WTC11 (cell line): ENCODE results near the gene HOXB8. TPM values are rescaled to one million over a fixed set of nuclear protein-coding genes. Genes with fewer than 3 reads are reported as not detected.
A peak's percentile ranks its signal among the peaks of the same experiment; 100 is the strongest.

ENCODE experiments used
- ATAC-seq: fragments of 200-7000 bp; cut with Tn5 transposase; 2 replicates; pipeline ENCODE4 v1.10.0; 2021; ENCODE audit warnings: mild to moderate bottlenecking, moderate library complexity
- CTCF ChIA-PET: fragments of 300-600 bp; sonication (Branson Sonifier 250); formaldehyde crosslinking; loops from one replicate; lab custom pipeline; 2021; ENCODE audit warnings: antibody characterized with exemption; lab: Charles Lee
- POLR2A ChIA-PET: fragments of 350-600 bp; sonication (Branson Sonifier 250); formaldehyde crosslinking; loops from one replicate; lab custom pipeline; 2021; ENCODE audit warnings: antibody characterized with exemption; lab: Charles Lee
- DNase-seq: peaks from one replicate; pipeline ENCODE4 v3.0.0; 2021; ENCODE audit warnings: low spot score
- H3K27ac Mint-ChIP-seq: 2 replicates; pipeline ENCODE4 v1.8.0; 2021; ENCODE audit warnings: mixed read lengths
- H3K27me3 Mint-ChIP-seq: 2 replicates; pipeline ENCODE4 v1.8.0; 2021; ENCODE audit warnings: low read depth, mild to moderate bottlenecking, moderate library complexity, mixed read lengths
- H3K36me3 Mint-ChIP-seq: 2 replicates; pipeline ENCODE4 v1.8.0; 2021; ENCODE audit warnings: mixed read lengths
- H3K4me1 Mint-ChIP-seq: 2 replicates; pipeline ENCODE4 v1.8.0; 2022; ENCODE audit warnings: mixed read lengths
- H3K4me3 Mint-ChIP-seq: 2 replicates; pipeline ENCODE4 v1.8.0; 2021; ENCODE audit warnings: mild to moderate bottlenecking, moderate library complexity, mixed read lengths
- H3K9me3 Mint-ChIP-seq: 2 replicates; pipeline ENCODE4 v1.8.0; 2021; ENCODE audit warnings: mixed read lengths
- ARID4B ChIP-seq: sonication (generic); formaldehyde crosslinking; IDR thresholded peaks from 2 replicates; pipeline ENCODE4 v1.8.0; 2023; ENCODE audit warnings: missing genetic modification reagents, mild to moderate bottlenecking, borderline replicate concordance
- CDX4 ChIP-seq: fragments of 250-450 bp; sonication (Bioruptor Pico); IDR thresholded peaks from 2 replicates; pipeline ENCODE4 v1.9.0; 2021; ENCODE audit warnings: moderate library complexity, mild to moderate bottlenecking, inconsistent platforms, borderline replicate concordance
- CREB1 ChIP-seq: sonication (generic); formaldehyde crosslinking; IDR thresholded peaks from 2 replicates; pipeline ENCODE4 v1.8.0; 2023; ENCODE audit warnings: mild to moderate bottlenecking, missing genetic modification reagents
- ESRRA ChIP-seq: sonication (generic); formaldehyde crosslinking; IDR thresholded peaks from 2 replicates; pipeline ENCODE4 v1.8.1; 2022; ENCODE audit warnings: mild to moderate bottlenecking, missing genetic modification reagents, borderline replicate concordance
- KAT7 ChIP-seq: sonication (generic); formaldehyde crosslinking; IDR thresholded peaks from 2 replicates; pipeline ENCODE4 v1.8.1; 2023; ENCODE audit warnings: missing genetic modification reagents, mild to moderate bottlenecking, borderline replicate concordance
- MXD4 ChIP-seq: fragments of 250-450 bp; sonication (Bioruptor Pico); IDR thresholded peaks from 2 replicates; pipeline ENCODE4 v1.8.0; 2021; ENCODE audit warnings: mild to moderate bottlenecking, moderate library complexity, borderline replicate concordance
- NR2C2 ChIP-seq: sonication (generic); formaldehyde crosslinking; IDR thresholded peaks from 2 replicates; pipeline ENCODE4 v1.8.0; 2022; ENCODE audit warnings: mild to moderate bottlenecking, missing genetic modification reagents
- RELA ChIP-seq: sonication (generic); formaldehyde crosslinking; IDR thresholded peaks from 2 replicates; pipeline ENCODE4 v1.8.1; 2022; ENCODE audit warnings: missing genetic modification reagents, mild to moderate bottlenecking, borderline replicate concordance
- RORB ChIP-seq: fragments of 250-450 bp; sonication (Bioruptor Pico); IDR thresholded peaks from 2 replicates; pipeline ENCODE4 v1.9.0; 2021; ENCODE audit warnings: mild to moderate bottlenecking
- SMAD4 ChIP-seq: sonication (generic); formaldehyde crosslinking; IDR thresholded peaks from 2 replicates; pipeline ENCODE4 v1.8.0; 2022; ENCODE audit warnings: mild to moderate bottlenecking, missing genetic modification reagents
- SOX15 ChIP-seq: fragments of 250-450 bp; sonication (Bioruptor Pico); IDR thresholded peaks from 2 replicates; pipeline ENCODE4 v1.9.0; 2021; ENCODE audit warnings: mild to moderate bottlenecking
- TP53 ChIP-seq: sonication (generic); formaldehyde crosslinking; IDR thresholded peaks from 2 replicates; pipeline ENCODE4 v1.8.1; 2023; ENCODE audit warnings: mild to moderate bottlenecking, missing genetic modification reagents
- USF2 ChIP-seq: sonication (generic); formaldehyde crosslinking; IDR thresholded peaks from 2 replicates; pipeline ENCODE4 v1.8.1; 2023; ENCODE audit warnings: mild to moderate bottlenecking, missing genetic modification reagents, moderate library complexity
- ZNF121 ChIP-seq: sonication (generic); formaldehyde crosslinking; IDR thresholded peaks from 2 replicates; pipeline ENCODE4 v1.8.0; 2023; ENCODE audit warnings: missing genetic modification reagents
- ZNF138 ChIP-seq: sonication (generic); formaldehyde crosslinking; conservative IDR thresholded peaks from 2 replicates; pipeline ENCODE4 v1.8.1; 2022; ENCODE audit warnings: mild to moderate bottlenecking, moderate library complexity, missing genetic modification reagents
- total RNA-seq: library from RNA; stranded (reverse); gene quantifications from 3 replicates; pipeline ENCODE4 v1.2.3, GENCODE V29; 2021
- TF ChIP-seq, protein P1 (sequence below): fragments of 250-450 bp; sonication (Bioruptor Pico); IDR thresholded peaks from 2 replicates; pipeline ENCODE4 v1.8.0; 2021; ENCODE audit warnings: mild to moderate bottlenecking
- TF ChIP-seq, protein P2 (sequence below): sonication (generic); formaldehyde crosslinking; IDR thresholded peaks from 2 replicates; pipeline ENCODE4 v1.8.0; 2022; ENCODE audit warnings: mild to moderate bottlenecking, missing genetic modification reagents
- TF ChIP-seq, protein P3 (sequence below): fragments of 250-450 bp; sonication (Bioruptor Pico); conservative IDR thresholded peaks from 2 replicates; pipeline ENCODE4 v1.9.0; 2021; ENCODE audit warnings: mild to moderate bottlenecking
- TF ChIP-seq, protein P4 (sequence below): sonication (generic); formaldehyde crosslinking; IDR thresholded peaks from 2 replicates; pipeline ENCODE4 v1.8.1; 2022; ENCODE audit warnings: mild to moderate bottlenecking, missing genetic modification reagents, moderate library complexity, borderline replicate concordance
- TF ChIP-seq, protein P5 (sequence below): sonication (generic); formaldehyde crosslinking; IDR thresholded peaks from 2 replicates; pipeline ENCODE4 v1.8.1; 2023; ENCODE audit warnings: mild to moderate bottlenecking, missing genetic modification reagents

Gene HOXB8
- total RNA-seq, 1 experiment from 2014 or later, result not detected

DNA sequence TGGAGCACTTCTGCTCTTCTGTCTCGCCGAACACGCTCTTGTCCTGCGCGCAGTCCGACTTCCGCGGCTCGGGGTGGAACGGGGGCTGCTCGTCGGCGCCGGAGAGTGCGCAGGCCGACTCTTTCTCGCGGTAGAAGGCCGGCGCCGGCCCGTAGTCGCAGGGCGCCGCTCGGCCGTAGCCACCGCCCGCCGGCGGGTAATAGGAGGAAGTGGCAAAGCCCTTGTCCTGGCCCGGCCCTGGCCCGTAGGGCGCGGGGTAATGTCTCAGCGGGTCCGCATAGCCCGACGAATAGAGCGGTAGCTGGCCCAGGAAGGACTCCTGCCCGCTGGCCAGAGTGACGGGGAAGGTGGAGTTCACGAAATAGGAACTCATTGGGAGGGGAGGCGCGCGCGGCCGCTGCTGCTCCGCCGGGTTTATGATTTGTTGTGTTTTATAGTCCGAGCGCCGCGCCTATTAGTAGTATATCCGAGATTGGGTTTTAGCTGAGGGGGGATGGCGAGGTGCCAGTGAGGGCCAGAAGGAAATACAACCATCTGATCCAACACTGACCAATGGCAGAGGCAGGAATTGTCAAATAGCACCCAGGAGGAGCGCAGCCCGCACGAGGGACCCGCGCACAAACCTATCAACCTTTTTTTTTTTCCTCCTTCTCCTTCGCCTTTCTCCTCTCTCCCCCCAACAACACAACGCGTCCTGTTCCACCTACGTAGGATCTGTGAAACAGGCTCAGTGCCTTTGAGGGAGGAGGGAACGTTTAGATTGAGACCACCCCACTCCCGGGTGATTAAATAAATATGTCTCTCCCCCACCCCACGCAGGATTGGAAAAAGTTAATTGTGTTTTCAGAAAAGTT, 17.1 kb downstream of the HOXB8 start:
- H3K36me3 Mint-ChIP-seq, result peaks cover 2% of the 10 kb centered on the region; the same call in 1 of the 2 replicates
- H3K4me3 Mint-ChIP-seq, result peak overlapping the region; percentile 38
- DNase-seq (no peak), ATAC-seq (peak; percentile 12)
- no peak overlapping the region for H3K27ac Mint-ChIP-seq
- H3K9me3 Mint-ChIP-seq, result no peaks in the 10 kb centered on the region
- ChIA-PET POLR2A (interaction anchor here (0.8 kb wide), 1 partner anchor 63 kb away, joined by 5 read pairs; no protein-coding TSS in a partner anchor), CTCF (interaction anchor here (1.5 kb wide), 1 partner anchor 15 kb away, joined by 5 read pairs; no protein-coding TSS in a partner anchor)
- H3K4me1 Mint-ChIP-seq, result peaks cover 44% of the 10 kb centered on the region
- TF ChIP-seq ZNF121 (CRISPR knock-in tag), result peak; percentile 23; the same call in 1 of the 2 replicates
- TF ChIP-seq SOX15, result no peak
- TF ChIP-seq KAT7 (CRISPR knock-in tag), result 0 out of 2 replicates have a peak, but pooled peaks have one; percentile 34
- TF ChIP-seq ARID4B (CRISPR knock-in tag), result no peak
- TF ChIP-seq ZNF138, result no peak
- TF ChIP-seq SMAD4, result no peak
- TF ChIP-seq CREB1 (CRISPR knock-in tag), result no peak
- peaks cover 100% of the 10 kb centered on the region; the same call in 1 of the 2 replicates for H3K27me3 Mint-ChIP-seq

- H3K9me3 Mint-ChIP-seq, result no peaks in the 10 kb centered on the region
- TF ChIP-seq CREB1 (CRISPR knock-in tag) (no peak), MXD4 (CRISPR knock-in tag) (no peak), ZNF121 (CRISPR knock-in tag) (no peak), NR2C2 (CRISPR knock-in tag) (no peak), TP53 (CRISPR knock-in tag) (no peak), USF2 (CRISPR knock-in tag) (no peak), CDX4 (no peak), RORB (CRISPR knock-in tag) (no peak), ESRRA (CRISPR knock-in tag) (no peak), RELA (no peak)
- TF ChIP-seq, protein P1, sequence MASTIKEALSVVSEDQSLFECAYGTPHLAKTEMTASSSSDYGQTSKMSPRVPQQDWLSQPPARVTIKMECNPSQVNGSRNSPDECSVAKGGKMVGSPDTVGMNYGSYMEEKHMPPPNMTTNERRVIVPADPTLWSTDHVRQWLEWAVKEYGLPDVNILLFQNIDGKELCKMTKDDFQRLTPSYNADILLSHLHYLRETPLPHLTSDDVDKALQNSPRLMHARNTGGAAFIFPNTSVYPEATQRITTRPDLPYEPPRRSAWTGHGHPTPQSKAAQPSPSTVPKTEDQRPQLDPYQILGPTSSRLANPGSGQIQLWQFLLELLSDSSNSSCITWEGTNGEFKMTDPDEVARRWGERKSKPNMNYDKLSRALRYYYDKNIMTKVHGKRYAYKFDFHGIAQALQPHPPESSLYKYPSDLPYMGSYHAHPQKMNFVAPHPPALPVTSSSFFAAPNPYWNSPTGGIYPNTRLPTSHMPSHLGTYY (CRISPR knock-in tag), result no peak
- TF ChIP-seq, protein P2, sequence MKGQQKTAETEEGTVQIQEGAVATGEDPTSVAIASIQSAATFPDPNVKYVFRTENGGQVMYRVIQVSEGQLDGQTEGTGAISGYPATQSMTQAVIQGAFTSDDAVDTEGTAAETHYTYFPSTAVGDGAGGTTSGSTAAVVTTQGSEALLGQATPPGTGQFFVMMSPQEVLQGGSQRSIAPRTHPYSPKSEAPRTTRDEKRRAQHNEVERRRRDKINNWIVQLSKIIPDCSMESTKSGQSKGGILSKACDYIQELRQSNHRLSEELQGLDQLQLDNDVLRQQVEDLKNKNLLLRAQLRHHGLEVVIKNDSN (CRISPR knock-in tag), result no peak
- TF ChIP-seq, protein P3, sequence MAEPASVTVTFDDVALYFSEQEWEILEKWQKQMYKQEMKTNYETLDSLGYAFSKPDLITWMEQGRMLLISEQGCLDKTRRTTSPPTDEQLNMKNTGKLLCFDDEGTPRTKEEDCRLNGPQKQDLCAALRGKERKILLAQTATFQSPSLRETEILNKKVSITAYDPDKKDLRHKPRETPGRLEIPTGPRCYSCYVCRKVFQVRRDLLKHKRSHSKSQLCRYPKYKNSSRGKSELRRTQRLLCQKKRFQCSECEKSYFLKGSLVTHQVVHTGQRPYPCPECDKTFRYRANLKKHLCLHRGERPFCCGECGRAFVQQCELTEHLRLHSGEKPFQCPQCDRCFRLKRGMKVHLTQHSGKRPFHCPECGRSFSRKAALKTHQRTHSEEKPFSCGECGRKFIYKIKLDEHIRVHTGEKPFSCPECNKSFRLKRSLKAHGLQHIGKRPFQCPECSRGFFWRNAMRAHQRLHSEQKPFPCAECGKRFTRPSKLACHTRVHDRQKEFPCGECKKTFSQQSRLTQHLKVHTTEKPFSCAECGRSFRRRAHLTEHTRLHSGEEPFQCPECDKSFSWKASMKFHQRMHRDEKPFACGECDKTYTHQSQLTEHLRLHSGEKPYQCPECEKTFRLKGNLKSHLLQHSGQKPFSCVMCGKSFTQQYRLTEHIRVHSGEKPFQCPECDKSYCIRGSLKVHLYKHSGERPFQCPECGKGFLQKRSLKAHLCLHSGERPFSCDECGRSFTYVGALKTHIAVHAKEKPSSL (CRISPR knock-in tag), result no peak
- TF ChIP-seq, protein P4, sequence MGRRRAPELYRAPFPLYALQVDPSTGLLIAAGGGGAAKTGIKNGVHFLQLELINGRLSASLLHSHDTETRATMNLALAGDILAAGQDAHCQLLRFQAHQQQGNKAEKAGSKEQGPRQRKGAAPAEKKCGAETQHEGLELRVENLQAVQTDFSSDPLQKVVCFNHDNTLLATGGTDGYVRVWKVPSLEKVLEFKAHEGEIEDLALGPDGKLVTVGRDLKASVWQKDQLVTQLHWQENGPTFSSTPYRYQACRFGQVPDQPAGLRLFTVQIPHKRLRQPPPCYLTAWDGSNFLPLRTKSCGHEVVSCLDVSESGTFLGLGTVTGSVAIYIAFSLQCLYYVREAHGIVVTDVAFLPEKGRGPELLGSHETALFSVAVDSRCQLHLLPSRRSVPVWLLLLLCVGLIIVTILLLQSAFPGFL, result no peak
- TF ChIP-seq, protein P5, sequence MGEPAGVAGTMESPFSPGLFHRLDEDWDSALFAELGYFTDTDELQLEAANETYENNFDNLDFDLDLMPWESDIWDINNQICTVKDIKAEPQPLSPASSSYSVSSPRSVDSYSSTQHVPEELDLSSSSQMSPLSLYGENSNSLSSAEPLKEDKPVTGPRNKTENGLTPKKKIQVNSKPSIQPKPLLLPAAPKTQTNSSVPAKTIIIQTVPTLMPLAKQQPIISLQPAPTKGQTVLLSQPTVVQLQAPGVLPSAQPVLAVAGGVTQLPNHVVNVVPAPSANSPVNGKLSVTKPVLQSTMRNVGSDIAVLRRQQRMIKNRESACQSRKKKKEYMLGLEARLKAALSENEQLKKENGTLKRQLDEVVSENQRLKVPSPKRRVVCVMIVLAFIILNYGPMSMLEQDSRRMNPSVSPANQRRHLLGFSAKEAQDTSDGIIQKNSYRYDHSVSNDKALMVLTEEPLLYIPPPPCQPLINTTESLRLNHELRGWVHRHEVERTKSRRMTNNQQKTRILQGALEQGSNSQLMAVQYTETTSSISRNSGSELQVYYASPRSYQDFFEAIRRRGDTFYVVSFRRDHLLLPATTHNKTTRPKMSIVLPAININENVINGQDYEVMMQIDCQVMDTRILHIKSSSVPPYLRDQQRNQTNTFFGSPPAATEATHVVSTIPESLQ (CRISPR knock-in tag), result no peak
- H3K27me3 Mint-ChIP-seq, result peaks cover 100% of the 10 kb centered on the region; the same call in 1 of the 2 replicates
- DNase-seq (no peak), ATAC-seq (no peak)
- peaks cover 2% of the 10 kb centered on the region; the same call in 1 of the 2 replicates for H3K36me3 Mint-ChIP-seq
- POLR2A ChIA-PET, result no interaction called here
- CTCF ChIA-PET, result interaction anchor here (1.5 to 1.6 kb wide), 2 partner anchors 16 to 39 kb away, joined by 3 to 5 read pairs; no protein-coding TSS in a partner anchor
- H3K4me3 Mint-ChIP-seq, result peak overlapping the region; percentile 38
- H3K4me1 Mint-ChIP-seq, result peaks cover 49% of the 10 kb centered on the region
- H3K27ac Mint-ChIP-seq, result no peak overlapping the region
These were observed 17.6 kb downstream of the HOXB8 start for GRCh38 chr17:48597528-48597777.
